Dermis blood vessel endothelial cell (primary cell): ENCODE measurements around the gene DEUP1. TPM values are rescaled to one million over a fixed set of nuclear protein-coding genes. Genes with fewer than 3 reads are reported as not detected.
"Not testable (repeated sequence)": the region's sequence is repeated elsewhere in the genome, so short reads cannot be mapped to it uniquely, and the experiment has no call there.

ENCODE experiments used
- DNase-seq: peaks from one replicate; pipeline ENCODE4 v3.0.0; 2010
- total RNA-seq: library from RNA; depleted of rRNA; stranded (reverse); fragments of >200 nt; gene quantifications from 2 replicates; pipeline ENCODE4 v1.2.3, GENCODE V29; 2014

DEUP1 gene, protein sequence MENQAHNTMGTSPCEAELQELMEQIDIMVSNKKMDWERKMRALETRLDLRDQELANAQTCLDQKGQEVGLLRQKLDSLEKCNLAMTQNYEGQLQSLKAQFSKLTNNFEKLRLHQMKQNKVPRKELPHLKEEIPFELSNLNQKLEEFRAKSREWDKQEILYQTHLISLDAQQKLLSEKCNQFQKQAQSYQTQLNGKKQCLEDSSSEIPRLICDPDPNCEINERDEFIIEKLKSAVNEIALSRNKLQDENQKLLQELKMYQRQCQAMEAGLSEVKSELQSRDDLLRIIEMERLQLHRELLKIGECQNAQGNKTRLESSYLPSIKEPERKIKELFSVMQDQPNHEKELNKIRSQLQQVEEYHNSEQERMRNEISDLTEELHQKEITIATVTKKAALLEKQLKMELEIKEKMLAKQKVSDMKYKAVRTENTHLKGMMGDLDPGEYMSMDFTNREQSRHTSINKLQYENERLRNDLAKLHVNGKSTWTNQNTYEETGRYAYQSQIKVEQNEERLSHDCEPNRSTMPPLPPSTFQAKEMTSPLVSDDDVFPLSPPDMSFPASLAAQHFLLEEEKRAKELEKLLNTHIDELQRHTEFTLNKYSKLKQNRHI
- not detected in 2 replicates for total RNA-seq

DNA sequence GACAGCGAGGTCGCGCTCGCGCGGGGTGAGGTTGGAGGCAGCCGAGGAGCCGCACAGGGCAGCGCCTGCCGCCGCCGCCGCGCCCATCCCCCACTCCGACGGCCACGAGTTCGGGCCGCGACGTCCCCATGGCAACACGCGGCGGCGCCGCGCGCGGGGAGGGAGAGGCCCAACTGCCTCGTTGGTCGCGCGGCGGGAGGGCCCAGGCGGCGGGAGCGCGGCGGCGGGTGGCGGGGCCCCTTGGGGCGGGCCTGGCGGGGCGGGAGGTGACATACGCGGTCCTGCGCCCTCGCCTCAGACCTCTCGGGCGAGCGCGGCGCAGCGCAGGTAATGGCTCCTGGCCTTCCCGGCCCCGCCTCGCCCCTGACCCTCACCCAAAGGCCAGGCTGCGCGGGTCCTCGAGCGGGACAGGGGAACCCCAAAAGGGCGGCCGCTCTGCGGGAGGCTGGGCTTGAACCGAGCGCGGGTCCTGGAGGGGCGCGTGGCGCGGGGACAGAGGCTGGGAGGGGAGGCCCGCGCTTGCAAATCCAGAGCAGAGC lies at the start of gene DEUP1:
TSS of gene DEUP1 (plus strand) at position 297 of the 539 bp plus-strand sequence. CDS start 1,518 bp downstream, outside the sequence.
- DNase-seq: no peak

DNA sequence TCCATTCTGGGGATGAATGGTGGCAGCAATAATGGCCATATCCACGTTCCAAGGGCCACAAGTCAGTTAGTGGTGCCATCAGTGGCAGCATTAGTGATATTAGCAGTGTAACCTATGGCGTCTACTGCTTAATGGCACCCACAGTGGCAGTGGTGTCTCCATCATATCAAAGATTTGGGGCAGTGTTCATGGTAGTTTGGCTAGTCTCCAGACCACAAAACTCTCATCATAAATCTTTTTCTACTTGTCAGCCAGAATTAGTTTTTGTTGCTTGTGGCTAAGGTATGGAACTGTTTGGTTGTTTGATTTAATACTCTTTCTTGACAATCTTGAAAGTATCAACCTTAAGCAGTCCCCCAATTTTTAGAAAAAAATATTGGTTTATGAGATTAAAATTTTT lies 45.1 kb upstream of the DEUP1 start:
- DNase-seq: no peak

DNA sequence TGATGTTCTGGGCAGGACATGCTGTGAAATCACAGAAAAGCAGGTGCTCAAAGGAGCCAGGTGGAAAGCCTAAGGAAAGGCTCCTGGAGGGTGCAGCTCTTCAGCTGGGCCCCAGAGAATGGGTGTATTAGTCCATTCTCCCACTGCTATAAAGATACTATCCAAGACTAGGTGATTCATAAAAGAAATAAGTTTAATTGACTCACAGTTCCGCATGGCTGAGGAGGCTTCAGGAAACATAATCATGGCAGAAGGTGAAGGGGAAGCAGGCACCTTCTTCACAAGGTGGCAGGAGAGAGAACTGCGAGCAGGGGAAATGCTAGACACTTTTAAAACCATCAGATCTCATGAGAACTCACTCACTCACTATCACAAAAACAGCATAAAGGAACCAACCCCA lies 43.1 kb upstream of the DEUP1 start:
- DNase-seq: no peak

DNA sequence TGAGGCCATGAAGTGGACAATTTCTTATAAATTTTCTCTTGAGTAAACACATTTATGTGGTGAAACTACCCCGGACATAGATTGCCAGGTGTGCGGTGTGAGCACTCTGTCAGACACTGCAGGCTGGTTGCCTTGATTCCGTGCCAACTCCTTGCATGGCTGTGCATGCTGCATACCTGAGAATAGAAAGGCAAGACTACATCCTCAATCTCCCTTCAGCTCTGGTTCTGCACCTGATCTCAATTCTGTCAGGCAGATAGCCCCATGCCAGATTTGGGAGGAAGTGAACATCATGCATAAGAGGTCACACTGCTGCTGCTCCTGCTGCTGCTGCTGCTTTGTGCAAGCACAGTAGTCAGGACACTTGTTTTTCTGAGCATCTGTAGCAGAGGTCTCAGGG lies 42.5 kb upstream of the DEUP1 start:
- no peak for DNase-seq

DNA sequence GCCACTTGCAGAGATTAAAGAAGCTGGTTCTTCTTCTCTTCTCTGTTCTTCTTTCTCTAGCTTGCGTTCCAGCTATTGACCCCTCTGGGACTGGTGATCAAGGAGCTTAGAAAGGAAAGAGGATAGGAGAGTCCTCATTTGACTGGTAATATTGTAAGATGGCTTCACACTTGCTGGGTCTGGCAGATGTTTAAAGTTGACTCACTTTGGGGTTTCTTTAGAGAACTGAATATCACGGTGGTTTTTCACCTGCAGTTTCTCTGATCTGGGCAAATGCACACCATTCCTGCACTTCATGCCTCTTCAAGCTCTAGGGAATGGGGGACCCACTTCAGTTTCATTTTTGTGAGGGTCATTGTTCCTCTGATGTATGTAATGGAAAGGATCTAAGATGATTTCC lies 41.8 kb upstream of the DEUP1 start:
- DNase-seq: no peak

DNA sequence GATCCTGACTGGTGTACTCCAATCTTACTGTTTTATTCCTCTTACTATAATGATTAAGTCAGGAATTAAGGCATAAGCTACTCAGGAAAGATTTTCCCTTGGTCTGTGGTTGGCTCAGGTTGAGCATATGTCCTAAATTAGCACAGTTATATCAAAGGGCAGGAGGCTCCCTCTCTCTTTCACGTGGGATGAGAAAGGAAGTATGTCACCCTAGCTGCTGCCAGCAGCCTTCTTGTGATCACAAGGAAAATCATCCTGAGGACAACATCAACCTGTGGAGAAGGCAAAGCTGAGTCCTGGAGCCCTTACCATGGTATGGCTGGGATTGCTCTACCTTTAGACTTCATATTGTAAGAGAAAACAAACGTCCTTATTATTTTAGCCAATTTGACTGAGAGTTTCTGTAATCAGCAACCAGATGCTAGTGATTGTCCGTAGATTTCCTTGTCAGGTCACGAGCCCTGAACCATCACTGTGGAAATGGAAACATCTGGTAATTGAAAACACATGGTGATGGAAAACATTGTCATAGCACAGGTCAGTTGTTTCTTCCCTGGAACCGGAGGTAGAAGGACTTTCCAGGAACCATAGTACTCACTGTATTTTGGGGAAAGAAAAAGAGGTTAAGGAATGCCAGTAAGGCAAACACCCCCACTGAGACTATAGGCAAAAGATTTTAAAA lies 40.6 kb upstream of the DEUP1 start:
- DNase-seq: no peak

DNA sequence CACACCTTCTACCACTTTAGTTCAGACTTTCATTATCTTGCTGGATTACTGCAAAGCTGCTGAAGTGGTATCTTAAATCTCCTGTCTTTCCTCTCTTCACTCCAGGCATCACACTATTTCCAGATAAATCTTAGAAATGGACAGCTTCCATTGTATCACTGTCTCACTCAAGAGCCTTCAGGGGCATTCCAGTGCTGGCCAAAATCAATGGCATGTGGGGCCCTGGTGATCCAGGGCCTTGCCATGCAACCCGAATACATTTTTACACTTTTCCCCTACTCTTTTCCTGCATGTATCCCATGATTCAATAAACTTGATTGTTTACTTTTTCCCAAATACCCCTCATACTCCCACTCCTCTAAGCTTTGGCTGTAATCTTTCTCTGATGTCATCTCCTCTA lies 39.4 kb upstream of the DEUP1 start:
- DNase-seq: no peak

DNA sequence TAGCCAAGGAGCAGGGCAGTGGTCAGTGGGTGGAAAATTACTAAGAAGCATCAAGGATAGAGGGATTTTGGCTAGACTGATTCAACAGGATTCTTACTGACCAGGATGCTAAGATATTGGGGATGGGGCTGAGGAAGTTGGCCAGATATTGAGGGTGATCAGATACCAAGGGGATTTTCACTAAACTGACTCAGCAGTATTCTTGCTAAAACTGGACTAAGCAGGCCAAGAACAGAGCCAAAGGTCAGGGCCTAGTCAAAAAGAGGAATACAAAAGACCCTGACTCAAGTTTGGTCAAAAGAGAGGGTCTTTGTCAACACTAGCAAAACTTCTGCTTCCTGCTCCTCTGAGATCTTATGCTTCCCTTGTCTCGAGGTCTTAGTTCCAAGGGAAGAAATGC lies 38.6 kb upstream of the DEUP1 start:
- no peak for DNase-seq

DNA sequence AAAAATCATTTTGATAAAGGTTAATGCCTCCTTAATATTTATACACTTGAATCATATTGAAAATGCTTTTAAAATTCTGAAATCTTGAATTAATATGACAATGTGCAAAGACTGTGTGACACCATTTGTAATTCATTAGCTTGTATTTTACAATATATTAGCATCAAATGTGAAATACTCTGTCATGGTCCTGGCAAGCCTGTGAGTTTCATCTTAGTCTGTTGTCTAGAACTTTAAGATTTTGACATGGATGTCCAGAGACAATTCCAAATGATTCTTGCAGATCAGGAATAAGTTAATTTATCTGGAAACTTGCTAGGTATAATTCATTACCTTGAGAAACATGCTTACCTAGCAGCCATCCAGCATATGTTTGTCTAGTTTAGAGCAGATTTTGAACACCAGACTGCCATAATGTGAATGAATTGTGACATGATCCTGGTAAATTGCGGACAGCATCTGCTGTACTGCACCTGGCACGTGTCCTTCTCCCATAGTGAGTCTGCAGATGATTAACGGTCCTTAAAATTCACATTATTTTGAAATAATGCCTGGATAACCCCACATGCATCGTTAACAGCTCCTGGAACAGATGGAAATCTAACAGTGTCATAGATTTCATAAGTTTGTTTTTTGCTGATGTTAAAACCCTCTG lies 34.5 kb upstream of the DEUP1 start:
- no peak for DNase-seq

DNA sequence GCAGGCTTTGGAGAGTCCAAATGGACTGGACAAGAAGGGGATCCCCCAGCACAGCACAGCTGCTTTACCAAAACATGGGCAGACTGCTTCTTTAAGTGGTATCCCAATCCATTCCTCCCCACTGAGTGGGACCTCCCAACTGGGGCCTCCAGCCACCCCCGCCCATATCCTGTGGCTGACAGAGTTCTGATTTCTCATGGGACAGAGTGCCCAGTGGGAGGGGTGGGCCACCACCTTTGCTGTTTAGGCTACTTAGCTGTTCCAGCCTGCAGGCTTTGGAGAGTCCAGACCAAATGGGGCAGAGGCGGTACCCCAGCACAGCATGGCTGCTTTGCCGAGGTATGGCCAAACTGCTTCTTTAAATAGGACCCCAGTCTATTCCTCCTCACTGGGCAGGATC lies 26.9 kb upstream of the DEUP1 start:
- DNase-seq: no peak

DNA sequence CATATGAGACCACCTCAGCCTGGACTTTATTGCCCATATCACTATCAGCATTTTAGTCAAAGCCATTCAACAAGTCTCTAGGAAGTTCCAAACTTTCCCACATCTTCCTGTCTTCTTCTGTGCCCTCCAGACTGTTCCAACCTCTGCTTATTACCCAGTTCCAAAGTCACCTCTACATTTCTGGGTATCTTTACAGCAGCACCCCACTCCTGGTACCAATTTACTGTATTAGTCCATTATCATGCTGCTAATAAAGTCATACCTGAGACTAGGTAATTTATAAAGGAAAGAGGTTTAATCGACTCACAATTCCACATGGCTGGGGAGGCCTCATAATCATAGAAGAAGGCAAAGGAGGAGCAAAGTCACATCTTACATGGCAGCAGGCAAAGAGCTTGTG lies 16.1 kb upstream of the DEUP1 start:
- DNase-seq: not testable (repeated sequence)

DNA sequence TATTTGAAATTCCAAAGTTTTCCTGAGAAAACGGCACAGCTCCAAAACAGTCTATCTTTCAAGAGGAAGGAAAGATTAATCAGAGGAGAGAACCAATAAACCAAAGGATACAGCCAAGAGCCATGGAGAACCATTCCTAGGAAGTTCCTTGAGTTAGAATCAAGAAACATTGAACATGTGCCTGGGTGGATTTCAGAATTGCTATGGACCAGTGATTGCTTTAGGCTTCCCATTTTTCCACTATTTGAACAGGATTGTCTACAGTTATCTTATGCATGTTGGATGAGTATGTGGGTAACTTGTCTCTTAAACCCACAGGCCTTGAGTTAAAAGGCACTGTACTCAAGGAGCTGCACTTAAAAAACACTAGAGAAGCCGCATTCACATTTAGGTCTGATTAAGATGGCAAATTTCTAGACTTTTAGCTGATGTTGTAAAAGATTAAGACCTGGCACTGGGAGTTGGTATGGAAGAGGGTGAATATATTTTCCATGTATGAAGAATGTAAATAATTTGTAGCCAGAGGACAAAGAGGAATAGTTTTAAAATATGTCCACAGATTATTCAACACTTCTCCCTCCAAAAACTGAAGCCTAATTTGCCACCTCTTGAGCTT lies 11.2 kb upstream of the DEUP1 start:
- no peak for DNase-seq

DNA sequence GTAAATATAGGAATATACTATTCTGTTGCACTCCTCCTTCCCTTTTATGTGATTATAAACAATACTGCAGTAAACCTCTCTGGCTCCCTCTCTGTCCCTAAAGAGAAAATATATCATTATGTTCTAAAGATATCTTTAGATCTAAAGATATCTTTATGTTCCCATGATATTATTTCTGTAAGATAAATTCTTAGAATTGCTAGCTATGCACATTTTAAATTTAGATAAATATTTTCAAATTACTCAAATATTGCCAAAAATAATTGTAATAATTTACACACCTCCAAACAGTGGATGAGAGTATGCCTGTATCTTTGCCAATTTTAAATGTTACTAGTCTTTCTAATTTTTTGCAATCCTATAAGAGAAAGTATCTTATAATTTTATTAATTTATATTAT lies 10.3 kb upstream of the DEUP1 start:
- no peak for DNase-seq

DNA sequence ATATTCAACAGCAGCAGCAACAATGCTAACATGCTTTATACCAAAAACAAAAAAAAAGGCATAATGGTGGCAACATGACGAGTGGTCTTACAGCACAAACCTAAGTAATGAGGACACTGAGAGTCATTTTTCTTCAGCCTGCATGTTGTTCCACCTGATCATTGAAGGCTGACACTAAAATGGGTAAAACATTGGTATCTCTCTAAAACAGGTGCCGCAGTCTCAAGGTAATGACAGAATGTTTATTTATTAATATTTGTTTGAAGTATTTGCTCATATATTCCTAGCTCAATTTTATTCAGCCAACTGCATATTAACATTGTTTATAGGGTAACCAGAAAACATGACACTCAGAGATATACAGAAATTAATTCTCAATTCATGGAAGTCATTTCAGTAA lies 8.3 kb upstream of the DEUP1 start:
- DNase-seq: no peak

DNA sequence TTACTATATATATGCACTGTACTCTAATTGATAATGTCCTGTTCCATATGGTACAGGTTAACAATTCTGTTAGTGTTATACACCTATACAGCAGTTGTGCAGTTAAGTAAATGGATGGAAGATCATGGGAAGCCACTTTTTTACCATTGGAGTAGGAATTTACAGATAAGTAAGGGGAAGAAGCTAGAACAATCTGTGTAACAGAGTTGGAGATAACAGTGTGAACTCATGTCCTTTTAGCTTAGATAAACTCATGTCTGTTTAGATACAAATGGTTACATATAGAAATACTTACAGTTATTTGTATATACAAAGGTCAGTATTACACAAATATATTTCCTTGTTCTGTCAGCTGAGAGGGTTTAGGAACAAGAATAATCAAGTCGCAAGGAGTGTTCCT lies 6.8 kb upstream of the DEUP1 start:
- no peak for DNase-seq

DNA sequence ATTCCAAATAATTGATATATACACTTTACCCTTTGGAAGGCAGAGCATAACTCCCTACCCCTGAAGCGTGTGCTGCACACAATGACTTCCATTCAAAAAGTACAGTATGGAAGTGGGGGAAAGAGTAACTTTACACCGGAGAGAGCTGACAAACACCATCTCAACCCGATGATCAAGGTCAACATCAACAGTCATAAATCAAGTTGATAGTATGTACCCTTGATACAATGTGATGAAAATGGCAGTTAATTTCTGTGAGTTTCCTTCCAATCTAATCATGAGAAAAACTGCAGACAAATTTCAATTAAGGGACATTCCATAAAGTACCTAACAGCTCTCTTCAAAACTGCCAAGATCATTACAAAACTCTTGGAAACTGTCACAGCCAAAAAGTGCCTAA lies 6.0 kb upstream of the DEUP1 start:
- DNase-seq: no peak

DNA sequence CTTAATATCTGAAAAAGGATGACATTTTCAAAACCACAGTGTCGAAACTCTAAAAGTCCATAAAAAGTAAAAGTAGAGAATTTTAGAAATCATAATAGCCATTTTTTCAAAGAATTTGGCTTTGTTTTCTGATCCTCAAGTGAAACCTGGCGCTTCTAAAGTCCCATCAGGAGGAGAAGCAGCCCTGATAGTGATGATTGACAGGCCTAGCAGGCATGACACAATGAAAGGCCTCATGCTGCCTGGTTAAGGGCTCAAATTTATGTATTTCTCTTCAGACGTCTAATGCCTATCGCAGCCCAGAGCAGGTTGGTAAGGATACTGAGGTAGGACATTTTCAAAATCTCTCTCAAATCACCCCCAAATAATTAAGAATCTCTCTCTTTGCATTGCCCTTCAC lies 3.9 kb upstream of the DEUP1 start:
- no peak for DNase-seq

DNA sequence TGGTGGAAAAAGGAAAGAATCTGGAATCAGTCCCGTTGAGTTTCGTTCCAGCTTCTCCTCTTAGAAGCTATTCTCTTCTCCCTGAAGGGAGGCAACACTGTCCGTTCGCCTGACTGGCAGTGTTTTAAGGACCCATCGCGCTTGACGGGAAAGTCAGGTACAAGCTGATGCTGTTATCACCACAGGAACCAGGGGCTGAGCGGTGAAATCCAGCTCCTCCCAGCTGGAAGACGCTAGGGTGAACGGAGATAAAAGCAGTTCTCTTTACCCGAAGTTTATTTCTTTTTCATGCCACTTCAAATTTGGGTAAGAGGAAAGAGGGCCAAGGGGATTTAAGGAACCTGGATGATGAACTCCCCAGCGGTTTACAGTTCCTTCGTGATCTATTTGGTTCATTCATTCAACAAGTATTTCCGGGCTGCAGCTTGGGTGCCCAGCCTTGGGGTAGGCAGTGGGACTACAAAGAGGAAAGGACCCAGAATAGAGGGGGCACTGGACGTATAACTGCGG lies 551 bp upstream of the DEUP1 start:
- DNase-seq: no peak

DNA sequence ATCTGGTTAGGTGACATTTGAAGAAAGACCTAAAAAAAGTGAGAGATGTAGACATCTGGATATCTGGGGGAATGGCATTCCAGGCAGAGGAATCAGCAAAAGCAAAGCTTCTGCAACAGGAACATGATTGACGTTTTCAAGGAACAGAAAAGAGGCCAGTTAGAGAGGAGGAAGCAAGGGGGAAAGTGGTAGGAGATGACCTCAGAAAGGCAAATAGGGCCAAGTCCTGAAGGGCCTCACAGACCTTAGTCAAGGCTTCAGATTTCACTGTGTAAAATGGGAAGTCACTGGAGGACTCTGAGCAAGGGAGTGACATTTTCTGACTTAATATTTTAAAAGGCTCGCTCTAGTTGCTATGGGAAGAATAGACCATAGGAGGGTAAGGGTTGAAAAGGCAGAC lies 9.7 kb downstream of the DEUP1 start:
- DNase-seq: no peak

DNA sequence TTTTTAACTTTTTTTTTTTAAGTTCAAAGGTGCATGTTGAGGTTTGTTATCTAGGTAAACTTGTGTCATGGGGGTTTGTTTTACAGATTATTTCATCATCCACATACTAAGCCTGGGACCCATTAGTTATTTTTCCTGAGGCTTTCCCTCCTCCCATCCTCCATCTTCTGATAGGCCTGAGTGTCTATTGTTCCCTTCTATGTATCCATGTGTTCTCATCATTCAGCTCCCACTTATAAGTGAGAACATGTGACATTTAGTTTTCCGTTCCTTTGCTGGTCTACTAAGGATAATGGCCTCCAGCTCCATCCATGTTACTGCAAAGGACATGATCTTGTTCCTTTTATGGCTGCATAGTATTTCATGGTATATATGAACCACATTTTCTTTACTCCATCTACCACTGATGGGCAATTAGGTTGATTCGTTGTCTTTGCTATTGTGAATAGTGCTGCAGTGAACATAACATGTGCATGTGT lies 14.4 kb downstream of the DEUP1 start:
- no peak for DNase-seq

DNA sequence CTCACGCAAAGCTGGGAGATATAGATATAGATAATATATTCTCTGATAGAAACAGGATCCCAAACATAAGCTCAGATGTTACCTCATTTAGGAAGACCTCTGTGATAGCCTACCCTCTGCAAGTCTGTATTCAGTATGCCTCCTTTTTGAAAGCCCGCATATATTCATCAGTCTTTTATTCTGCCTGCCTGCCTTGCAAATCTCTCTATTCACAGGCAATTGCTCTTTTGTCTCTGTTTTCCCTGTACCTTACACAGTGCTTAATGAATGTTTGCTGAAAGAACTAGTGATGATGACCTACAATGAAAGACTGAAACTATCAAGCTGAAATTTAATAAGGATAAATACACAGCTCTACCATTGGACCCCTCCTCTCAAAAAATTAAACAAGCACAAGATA lies 18.4 kb downstream of the DEUP1 start:
- DNase-seq: no peak

DNA sequence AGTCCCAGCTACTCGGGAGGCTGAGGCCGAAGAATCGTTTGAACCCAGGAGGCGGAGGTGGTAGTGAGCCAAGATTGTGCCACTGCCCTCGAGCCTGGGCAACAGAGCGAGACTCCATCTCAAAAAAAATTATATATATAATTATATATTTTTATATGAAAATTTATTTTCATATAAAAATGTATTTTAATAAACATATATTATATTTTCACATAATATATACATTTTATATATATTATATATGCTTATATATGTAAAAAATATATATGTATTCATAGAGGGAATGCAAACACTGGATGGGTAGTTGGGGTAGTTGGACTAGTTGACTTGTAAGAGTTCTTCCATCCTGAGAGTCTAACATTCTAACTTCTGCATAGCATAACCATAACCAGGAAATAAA lies 20.3 kb downstream of the DEUP1 start:
- no peak for DNase-seq
